H1 (cell line): ENCODE data around the gene CHI3L1. TPM values are rescaled to one million over a fixed set of nuclear protein-coding genes. Genes with fewer than 3 reads are reported as not detected.

Experiments
- CTCF ChIA-PET: fragments of 300-600 bp; sonication (Branson Sonifier 250); formaldehyde crosslinking; loops from one replicate; lab custom pipeline; 2021; ENCODE audit not compliant: partially characterized antibody; lab: Charles Lee
- POLR2A ChIA-PET: fragments of 300-600 bp; sonication (Branson Sonifier 250); formaldehyde crosslinking; loops from one replicate; lab custom pipeline; 2021; ENCODE audit warnings: inconsistent platforms; ENCODE audit not compliant: partially characterized antibody; lab: Charles Lee
- DNase-seq, 2 experiments: peaks; one replicate each; pipeline versions ENCODE4 v3.0.0 to v3.0.0-alpha.2; 2010 to 2022; ENCODE audit warnings: low spot score in 2 of 2, low read depth in 1 of 2, mixed read lengths in 1 of 2
- FAIRE-seq: peaks from 2 replicates; lab custom pipeline; 2011; peaks lifted over from hg19 to GRCh38; lab: Jason Lieb, UNC
- H2AFZ ChIP-seq: 2 replicates; pipeline ENCODE4 v1.8.1; 2012; ENCODE audit warnings: low read length, inconsistent platforms
- H2AK5ac ChIP-seq: 2 replicates; pipeline ENCODE4 v1.6.1; 2013; ENCODE audit warnings: low read depth, low read length
- H2BK120ac ChIP-seq: replicated peaks from 2 replicates; pipeline ENCODE3; 2013; ENCODE audit warnings: low read depth, low read length, inconsistent platforms
- H2BK12ac ChIP-seq: 2 replicates; pipeline ENCODE4 v1.6.1; 2013; ENCODE audit warnings: low read depth, low read length
- H2BK15ac ChIP-seq: 2 replicates; pipeline ENCODE4 v1.6.1; 2013; ENCODE audit warnings: low read length
- H2BK20ac ChIP-seq: 2 replicates; pipeline ENCODE4 v1.6.1; 2013; ENCODE audit warnings: low read length
- H2BK5ac ChIP-seq: 2 replicates; pipeline ENCODE4 v1.6.1; 2013; ENCODE audit warnings: low read depth, low read length
- H3K14ac ChIP-seq: 2 replicates; pipeline ENCODE4 v1.6.1; 2013; ENCODE audit warnings: inconsistent platforms; ENCODE audit not compliant: insufficient read length
- H3K18ac ChIP-seq: 2 replicates; pipeline ENCODE4 v1.6.1; 2013; ENCODE audit warnings: low read length; ENCODE audit errors: extremely low read depth
- H3K23ac ChIP-seq: 2 replicates; pipeline ENCODE4 v1.6.1; 2013; ENCODE audit warnings: inconsistent platforms; ENCODE audit not compliant: insufficient read length
- H3K23me2 ChIP-seq: 2 replicates; pipeline ENCODE4 v1.6.1; 2013; ENCODE audit warnings: low read depth, low read length
- H3K27ac ChIP-seq: 2 replicates; pipeline ENCODE4 v1.6.1; 2011; ENCODE audit warnings: low read depth, low read length, inconsistent platforms
- H3K27me3 ChIP-seq, 4 experiments: replicated peaks in 1 of 4; 1 replicate in 1 of 4; 2 replicates in 3 of 4; pipeline versions ENCODE4 v1.6.1 to v1.8.1; 2011 to 2013; ENCODE audit warnings: low read length in 3 of 4, mild to moderate bottlenecking in 3 of 4, inconsistent platforms in 2 of 4, mixed read lengths in 2 of 4, moderate library complexity in 1 of 4; ENCODE audit not compliant: control insufficient read depth in 3 of 4, insufficient read depth in 3 of 4; ENCODE audit errors: extremely low read depth in 1 of 4
- H3K36me3 ChIP-seq, 4 experiments: 2 replicates each; pipeline versions ENCODE4 v1.6.1 to v1.8.1; 2011 to 2013; ENCODE audit warnings: mild to moderate bottlenecking in 4 of 4, low read length in 3 of 4, moderate library complexity in 2 of 4, control low read depth in 1 of 4, inconsistent platforms in 1 of 4; ENCODE audit not compliant: insufficient read depth in 4 of 4, control insufficient read depth in 2 of 4
- H3K4ac ChIP-seq: replicated peaks from 2 replicates; pipeline ENCODE3; 2013; ENCODE audit warnings: low read length, low read depth, mixed read lengths, inconsistent platforms; ENCODE audit not compliant: insufficient read length
- H3K4me1 ChIP-seq, 4 experiments: replicated peaks in 1 of 4; 1 replicate in 1 of 4; 2 replicates in 3 of 4; pipeline versions ENCODE4 v1.6.1 to v1.8.1; 2011 to 2013; ENCODE audit warnings: low read length in 3 of 4, inconsistent platforms in 2 of 4, mixed read lengths in 1 of 4; ENCODE audit not compliant: insufficient read depth in 4 of 4, control insufficient read depth in 3 of 4
- H3K4me2 ChIP-seq, 2 experiments: 2 replicates each; pipeline versions ENCODE4 v1.6.1 to v1.8.1; 2011 to 2013; ENCODE audit warnings: low read depth in 2 of 2, low read length in 2 of 2, control low read depth in 1 of 2, inconsistent platforms in 1 of 2, mild to moderate bottlenecking in 1 of 2; ENCODE audit not compliant: insufficient read depth in 1 of 2
- H3K4me3 ChIP-seq, 4 experiments: fragments of 200-600, 300-600 bp in 1 of 4; sonication (generic), shearing (Covaris generic), sonication (Bioruptor Twin) in 1 of 4; 2 replicates each; pipeline versions ENCODE4 v1.5.1 to v1.8.1; 2011 to 2016; ENCODE audit warnings: low read length in 4 of 4, low read depth in 3 of 4, control low read depth in 2 of 4, inconsistent platforms in 2 of 4, mild to moderate bottlenecking in 2 of 4, mixed read lengths in 1 of 4, moderate library complexity in 1 of 4; ENCODE audit not compliant: insufficient read depth in 2 of 4; ENCODE audit errors: extremely low read depth in 1 of 4
- H3K56ac ChIP-seq: replicated peaks from 2 replicates; pipeline ENCODE3; 2013; ENCODE audit warnings: low read depth, mild to moderate bottlenecking, mixed read lengths, low read length, inconsistent platforms; ENCODE audit not compliant: insufficient read length
- H3K79me1 ChIP-seq: 2 replicates; pipeline ENCODE4 v1.6.1; 2013; ENCODE audit warnings: low read depth, low read length, control low read depth
- H3K79me2 ChIP-seq, 2 experiments: 2 replicates each; pipeline versions ENCODE4 v1.6.1 to v1.8.1; 2012 to 2013; ENCODE audit warnings: low read length in 2 of 2, mild to moderate bottlenecking in 2 of 2, inconsistent platforms in 1 of 2; ENCODE audit not compliant: insufficient read depth in 2 of 2, control insufficient read depth in 1 of 2
- H3K9ac ChIP-seq, 4 experiments: replicated peaks in 1 of 4; 1 replicate in 1 of 4; 2 replicates in 3 of 4; pipeline versions ENCODE4 v1.6.1 to v1.8.1; 2011 to 2013; ENCODE audit warnings: low read depth in 3 of 4, low read length in 3 of 4, control low read depth in 2 of 4, mild to moderate bottlenecking in 2 of 4, moderate library complexity in 2 of 4, inconsistent platforms in 1 of 4; ENCODE audit errors: extremely low read depth in 1 of 4
- H3K9me3 ChIP-seq, 2 experiments: 2 replicates each; pipeline versions ENCODE4 v1.6.1 to v1.8.1; 2012 to 2013; ENCODE audit warnings: mild to moderate bottlenecking in 2 of 2, moderate library complexity in 2 of 2, control low read depth in 1 of 2, inconsistent platforms in 1 of 2, low read depth in 1 of 2, low read length in 1 of 2, mixed read lengths in 1 of 2; ENCODE audit not compliant: insufficient read depth in 2 of 2
- H4K20me1 ChIP-seq, 2 experiments: replicated peaks in 1 of 2; 2 replicates each; pipeline versions ENCODE3 to v1.8.1; 2011 to 2013; ENCODE audit warnings: inconsistent platforms in 2 of 2, low read length in 2 of 2, mild to moderate bottlenecking in 1 of 2; ENCODE audit not compliant: insufficient read depth in 2 of 2, control insufficient read depth in 1 of 2
- H4K5ac ChIP-seq: 2 replicates; pipeline ENCODE4 v1.6.1; 2013; ENCODE audit warnings: low read length, low read depth, mixed read lengths, inconsistent platforms; ENCODE audit not compliant: insufficient read length
- H4K8ac ChIP-seq: 2 replicates; pipeline ENCODE4 v1.8.0; 2013; ENCODE audit warnings: mild to moderate bottlenecking, moderate library complexity, low read length, inconsistent platforms; ENCODE audit not compliant: insufficient read depth; ENCODE audit errors: extremely low read depth
- H4K91ac ChIP-seq: replicated peaks from 2 replicates; pipeline ENCODE3; 2013; ENCODE audit warnings: low read length, mixed read lengths, inconsistent platforms; ENCODE audit not compliant: insufficient read length
- ATF3 ChIP-seq: IDR thresholded peaks from 2 replicates; pipeline ENCODE4 v1.6.1; 2011; ENCODE audit warnings: low read depth, mild to moderate bottlenecking, low read length; ENCODE audit not compliant: insufficient read depth
- BRCA1 ChIP-seq: IDR thresholded peaks from 2 replicates; pipeline ENCODE4 v1.6.1; 2012; ENCODE audit warnings: low read depth, low read length, improper control_type of control experiment
- NRF1 ChIP-seq: IDR thresholded peaks from 2 replicates; pipeline ENCODE4 v1.6.1; 2011; ENCODE audit warnings: mild to moderate bottlenecking, low read depth, low read length, improper control_type of control experiment
- SIX5 ChIP-seq: IDR thresholded peaks from 2 replicates; pipeline ENCODE4 v1.6.1; 2011; ENCODE audit warnings: mild to moderate bottlenecking, low read depth, low read length
- WGBS, 2 experiments: shearing (Covaris generic) in 1 of 2; methylation state at CpG; one replicate each; pipeline versions ENCODE4 v1.1.6 to v1.1.7; 2013 to 2015; ENCODE audit warnings: low lambda C conversion rate in 2 of 2, mixed read lengths in 2 of 2, inconsistent platforms in 1 of 2, low coverage in 1 of 2, missing lambda C conversion rate in 1 of 2; ENCODE audit not compliant: insufficient replicate concordance in 2 of 2, insufficient coverage in 1 of 2, insufficient read length in 1 of 2; ENCODE audit errors: extremely low coverage in 1 of 2, missing lambda C conversion rate in 1 of 2; 5-methylcytosine and 5-hydroxymethylcytosine counted together
- polyA plus RNA-seq, 7 experiments: library from polyadenylated mRNA; depleted of rRNA in 3 of 7; stranded (reverse) in 5 of 7; unstranded in 2 of 7; fragments of >200 nt in 5 of 7; fragments of 200-250 nt in 2 of 7; gene quantifications; 1 replicate in 5 of 7; 2 replicates in 1 of 7; 4 replicates in 1 of 7; pipeline versions ENCODE4 v1.2.1 to v1.2.3, GENCODE V29; 2011 to 2013; ENCODE audit warnings: missing spikeins in 2 of 7, mixed read lengths in 2 of 7
- total RNA-seq: library from RNA; stranded (reverse); fragmentation: NEBNext Ultra II Directional; extraction: Animal tissue kit (Norgen Biotek cat#: 25700); gene quantifications from 2 replicates; pipeline ENCODE4 v1.2.1, GENCODE V29; 2021

Gene CHI3L1
- total and polyA plus RNA-seq, 2 of the 8 experiments (the other 6 are each of a cell fraction or from before 2014, with no cell fraction given): 1.0 TPM; not detected in 1

GRCh38 chr1:203161703-203162102 lies 24.8 kb downstream of the CHI3L1 start:
- H3K9ac ChIP-seq: no peak overlapping the region
- no peaks in the 10 kb centered on the region for H3K79me1 ChIP-seq
- no peak overlapping the region for H2BK20ac ChIP-seq
- no peak overlapping the region for H2BK12ac ChIP-seq
- H2AFZ ChIP-seq: no peak overlapping the region
- no peaks in the 10 kb centered on the region for H4K20me1 ChIP-seq
- H3K4me2 ChIP-seq: no peak overlapping the region
- no peak overlapping the region for H2BK15ac ChIP-seq
- no peak overlapping the region for H3K18ac ChIP-seq
- no peak overlapping the region for H4K8ac ChIP-seq
- no peak overlapping the region for H2BK5ac ChIP-seq
- POLR2A ChIA-PET: interaction anchor here (1.0 kb wide), 1 partner anchor 11 kb away, joined by 3 read pairs; no protein-coding TSS in a partner anchor
- H2BK120ac ChIP-seq: no peak overlapping the region
- no peak overlapping the region for H2AK5ac ChIP-seq
- no peak for FAIRE-seq
- no peak overlapping the region for H3K23ac ChIP-seq
- no peaks in the 10 kb centered on the region; a peak in 1 of 7 replicates for H3K27me3 ChIP-seq
- H3K79me2 ChIP-seq: no peaks in the 10 kb centered on the region
- H3K27ac ChIP-seq: no peak overlapping the region
- TF ChIP-seq NRF1 (no peak), ATF3 (no peak), SIX5 (no peak), BRCA1 (no peak)
- CTCF ChIA-PET: interaction anchor here (1.1 to 16.8 kb wide), 8 partner anchors 9 to 122 kb away, joined by 3 to 511 read pairs (median 12); partner anchors contain the start of gene ADORA1
- 90% methylated on average over 8 of the region's 11 CpGs; no CpG with 5 or more reads in 1 of the 2 experiments for WGBS, 2 experiments
- H3K36me3 ChIP-seq: no peaks in the 10 kb centered on the region
- no peak overlapping the region for H4K91ac ChIP-seq
- no peak for DNase-seq
- no peak overlapping the region for H3K56ac ChIP-seq
- H3K4me3 ChIP-seq: no peak overlapping the region
- no peak overlapping the region for H3K4ac ChIP-seq
- H3K14ac ChIP-seq: no peak overlapping the region
- H4K5ac ChIP-seq: no peak overlapping the region
- H3K23me2 ChIP-seq: no peaks in the 10 kb centered on the region
- no peaks in the 10 kb centered on the region; a peak in 1 of 4 replicates for H3K9me3 ChIP-seq
- no peaks in the 10 kb centered on the region for H3K4me1 ChIP-seq
